Body of pancreas (tissue), 4 donors: ENCODE measurements around the gene TPST2. TPM values are rescaled to one million over a fixed set of nuclear protein-coding genes. Genes with fewer than 3 reads are reported as not detected.

Experiments used
- ATAC-seq: fragments of 150-250 bp; one replicate; pipeline ENCODE4 v1.9.1; 2016
- DNase-seq, 4 donors: peaks; one replicate each; pipeline ENCODE4 v3.0.0-alpha.2; 2019
- H3K27ac ChIP-seq, 4 donors: fragments of 200-600 bp; sonication (generic); 1 replicate in 3 of 4; 2 replicates in 1 of 4; pipeline versions ENCODE4 v1.5.1 to v1.6.1; 2016 to 2019; ENCODE audit warnings: mild to moderate bottlenecking in 1 of 4, mixed read lengths in 1 of 4, moderate library complexity in 1 of 4
- H3K27me3 ChIP-seq, 2 donors: fragments of 200-600 bp; sonication (generic); one replicate each; pipeline ENCODE4 v1.6.0; 2016; ENCODE audit warnings: mild to moderate bottlenecking in 1 of 2
- H3K36me3 ChIP-seq, 2 donors: fragments of 200-600 bp; sonication (generic); replicated peaks in 1 of 2; 2 replicates each; pipeline ENCODE4 v1.5.1; 2016; ENCODE audit warnings: low read depth in 2 of 2; ENCODE audit not compliant: insufficient read depth in 1 of 2
- H3K4me1 ChIP-seq: fragments of 200-600 bp; sonication (generic); one replicate; pipeline ENCODE4 v1.6.0; 2016
- H3K4me3 ChIP-seq, 2 donors: fragments of 200-600 bp; sonication (generic); 1 replicate in 1 of 2; 2 replicates in 1 of 2; pipeline ENCODE4 v1.5.1; 2016 to 2019
- H3K9me3 ChIP-seq, 3 donors: fragments of 200-600 bp; sonication (generic); 1 replicate in 2 of 3; 2 replicates in 1 of 3; pipeline ENCODE4 v1.5.1; 2016
- POLR2A ChIP-seq, 3 donors: fragments of 450-650 bp; IDR thresholded peaks; one replicate each; pipeline ENCODE4 v1.6.1; 2016; ENCODE audit warnings: antibody characterized with exemption in 3 of 3, mild to moderate bottlenecking in 2 of 3
- WGBS, 2 donors: methylation state at CpG; one replicate each; pipeline ENCODE4 v1.1.5; 2017; 5-methylcytosine and 5-hydroxymethylcytosine counted together
- intact Hi-C: fragments of 100-400 bp; cut with DNase I; formaldehyde crosslinking; loops from one replicate; pipeline ENCODE4 v1.15.1; 2023
- total RNA-seq, 2 donors: library from RNA; depleted of rRNA; stranded (reverse); fragments of >200 nt; gene quantifications; one replicate each; pipeline ENCODE4 v1.1.0, GENCODE V29; 2016
- TF ChIP-seq, protein P1 (sequence below), 7 experiments: fragments of 450-650 bp in 4 of 7; fragments of 200-600 bp in 3 of 7; sonication (generic) in 3 of 7; IDR thresholded peaks; one replicate each; pipeline ENCODE4 v1.5.1; 2016 to 2019; ENCODE audit warnings: antibody characterized with exemption in 7 of 7

Gene TPST2
- total RNA-seq, 2 donors from 2014 or later = 547 to 586 TPM

DNA sequence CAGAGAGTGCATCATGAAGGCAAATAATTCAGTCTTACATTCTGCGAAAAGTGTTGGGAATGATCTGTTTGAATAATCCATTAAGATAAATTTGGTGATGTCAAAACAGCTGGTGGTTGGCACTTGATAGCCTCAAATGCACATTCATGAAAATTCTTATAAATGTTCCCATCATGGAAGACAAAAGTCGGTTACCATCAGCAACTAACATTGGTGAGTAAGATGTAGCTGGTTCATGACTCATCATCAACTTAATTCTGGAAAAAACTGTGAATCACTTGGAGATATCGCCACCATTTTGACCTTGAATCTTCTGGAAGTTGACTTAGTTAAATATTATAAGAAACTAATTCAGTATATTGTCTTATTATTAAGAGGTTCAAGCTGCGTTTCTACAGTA is 16.7 kb upstream of the TPST2 start:
- no peaks in the 10 kb centered on the region for H3K36me3 ChIP-seq
- H3K9me3 ChIP-seq = no peaks in the 10 kb centered on the region
- WGBS, 2 donors = 73 to 76% methylated on average over 4 of the region's 4 CpGs
- H3K4me3 ChIP-seq = no peak overlapping the region
- H3K27me3 ChIP-seq = no peaks in the 10 kb centered on the region
- H3K27ac ChIP-seq = no peak overlapping the region
- DNase-seq (no peak), ATAC-seq (no peak)
- H3K4me1 ChIP-seq = no peaks in the 10 kb centered on the region
- TF ChIP-seq, protein P1, sequence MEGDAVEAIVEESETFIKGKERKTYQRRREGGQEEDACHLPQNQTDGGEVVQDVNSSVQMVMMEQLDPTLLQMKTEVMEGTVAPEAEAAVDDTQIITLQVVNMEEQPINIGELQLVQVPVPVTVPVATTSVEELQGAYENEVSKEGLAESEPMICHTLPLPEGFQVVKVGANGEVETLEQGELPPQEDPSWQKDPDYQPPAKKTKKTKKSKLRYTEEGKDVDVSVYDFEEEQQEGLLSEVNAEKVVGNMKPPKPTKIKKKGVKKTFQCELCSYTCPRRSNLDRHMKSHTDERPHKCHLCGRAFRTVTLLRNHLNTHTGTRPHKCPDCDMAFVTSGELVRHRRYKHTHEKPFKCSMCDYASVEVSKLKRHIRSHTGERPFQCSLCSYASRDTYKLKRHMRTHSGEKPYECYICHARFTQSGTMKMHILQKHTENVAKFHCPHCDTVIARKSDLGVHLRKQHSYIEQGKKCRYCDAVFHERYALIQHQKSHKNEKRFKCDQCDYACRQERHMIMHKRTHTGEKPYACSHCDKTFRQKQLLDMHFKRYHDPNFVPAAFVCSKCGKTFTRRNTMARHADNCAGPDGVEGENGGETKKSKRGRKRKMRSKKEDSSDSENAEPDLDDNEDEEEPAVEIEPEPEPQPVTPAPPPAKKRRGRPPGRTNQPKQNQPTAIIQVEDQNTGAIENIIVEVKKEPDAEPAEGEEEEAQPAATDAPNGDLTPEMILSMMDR (IDR thresholded peaks at IDR 0.05) = no peak
- TF ChIP-seq POLR2A (IDR thresholded peaks at IDR 0.05) = no peak
- intact Hi-C loops = no loop called here

DNA sequence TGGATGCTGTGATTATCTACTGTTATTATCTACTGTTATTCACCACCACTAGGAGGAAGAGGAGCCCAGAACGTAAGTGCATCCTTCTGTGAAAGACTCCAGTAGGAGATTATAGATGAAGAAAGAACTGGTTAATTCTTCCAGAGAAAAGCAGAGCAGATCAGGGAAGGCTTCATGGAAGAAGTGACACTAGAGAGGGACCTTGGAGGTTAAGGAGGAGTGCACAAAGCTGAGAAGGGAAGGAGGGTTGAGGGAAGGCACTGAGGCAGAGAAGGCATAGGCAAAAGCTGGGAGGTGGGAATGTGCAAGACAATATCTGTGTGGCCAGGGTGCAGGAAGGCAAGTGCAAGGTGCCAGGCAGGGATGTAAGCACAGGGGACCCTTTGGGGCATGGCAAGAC is 14.4 kb upstream of the TPST2 start:
- intact Hi-C loops = no loop called here
- no peaks in the 10 kb centered on the region for H3K36me3 ChIP-seq
- no peak for TF ChIP-seq POLR2A (IDR thresholded peaks at IDR 0.05)
- TF ChIP-seq, protein P1 (IDR thresholded peaks at IDR 0.05) = no peak
- no peak overlapping the region for H3K27ac ChIP-seq
- no peaks in the 10 kb centered on the region for H3K9me3 ChIP-seq
- no peak for DNase-seq
- WGBS, 2 donors = 83 to 96% methylated on average over 1 of the region's 1 CpG
- H3K4me3 ChIP-seq = no peak overlapping the region
- ATAC-seq = no peak
- H3K4me1 ChIP-seq = no peaks in the 10 kb centered on the region
- H3K27me3 ChIP-seq = no peaks in the 10 kb centered on the region

DNA sequence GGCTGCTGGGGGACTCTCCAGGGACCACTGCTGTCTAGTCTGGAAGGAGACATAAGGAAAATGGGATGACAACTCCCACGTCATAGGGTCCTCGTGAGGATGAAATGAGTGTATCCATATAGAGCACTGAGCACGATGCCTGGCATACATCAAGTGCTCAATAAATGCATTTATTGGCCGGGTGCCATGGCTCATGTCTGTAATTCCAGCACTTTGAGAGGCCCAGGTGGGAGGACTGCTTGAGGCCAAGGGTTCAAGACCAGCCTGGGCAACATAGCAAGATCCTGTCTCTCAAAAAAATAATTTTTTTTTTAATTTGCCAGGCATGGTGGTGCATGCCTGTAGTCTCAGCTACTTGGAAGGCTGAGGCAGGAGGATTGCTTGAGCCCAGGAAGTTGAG is 12.2 kb upstream of the TPST2 start:
- Histone ChIP-seq H3K9me3 (no peaks in the 10 kb centered on the region), H3K27ac (no peak overlapping the region), H3K4me1 (peaks cover 8% of the 10 kb centered on the region), H3K4me3 (no peak overlapping the region), H3K36me3 (no peaks in the 10 kb centered on the region), H3K27me3 (no peaks in the 10 kb centered on the region)
- DNase-seq (no peak), ATAC-seq (no peak)
- intact Hi-C loops = no loop called here
- WGBS, 2 donors = 69 to 81% methylated on average over 4 of the region's 4 CpGs
- TF ChIP-seq, protein P1 (IDR thresholded peaks at IDR 0.05) = no peak

DNA sequence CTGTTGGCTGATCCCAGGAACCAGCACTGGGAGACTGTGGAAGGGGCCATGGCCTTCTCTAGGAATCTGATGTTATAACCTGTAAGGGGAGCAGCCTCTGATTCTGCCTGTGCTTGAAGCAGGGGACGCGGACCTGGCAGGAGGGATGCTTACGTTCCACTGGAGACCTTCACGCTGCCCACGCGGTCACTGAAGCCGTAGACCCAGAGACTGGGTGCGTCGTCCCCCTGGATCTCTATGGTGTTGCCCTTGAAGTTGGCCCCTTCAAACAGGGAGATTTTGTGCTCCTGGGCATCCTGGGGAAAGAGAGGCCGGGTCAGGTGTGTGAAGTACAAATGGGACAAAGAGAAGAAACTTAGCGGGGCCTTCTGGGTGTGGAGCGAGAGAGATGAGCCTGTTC is 11.8 kb upstream of the TPST2 start:
- intact Hi-C loops = no loop called here
- Histone ChIP-seq H3K4me1 (peaks cover 8% of the 10 kb centered on the region), H3K27me3 (no peaks in the 10 kb centered on the region), H3K27ac (no peak overlapping the region), H3K4me3 (no peak overlapping the region), H3K9me3 (no peaks in the 10 kb centered on the region), H3K36me3 (no peaks in the 10 kb centered on the region)
- TF ChIP-seq POLR2A (IDR thresholded peaks at IDR 0.05) = no peak
- TF ChIP-seq, protein P1 (IDR thresholded peaks at IDR 0.05) = no peak
- 86% methylated on average over 12 of the region's 12 CpGs for WGBS, 2 donors
- no peak for DNase-seq
- no peak for ATAC-seq

DNA sequence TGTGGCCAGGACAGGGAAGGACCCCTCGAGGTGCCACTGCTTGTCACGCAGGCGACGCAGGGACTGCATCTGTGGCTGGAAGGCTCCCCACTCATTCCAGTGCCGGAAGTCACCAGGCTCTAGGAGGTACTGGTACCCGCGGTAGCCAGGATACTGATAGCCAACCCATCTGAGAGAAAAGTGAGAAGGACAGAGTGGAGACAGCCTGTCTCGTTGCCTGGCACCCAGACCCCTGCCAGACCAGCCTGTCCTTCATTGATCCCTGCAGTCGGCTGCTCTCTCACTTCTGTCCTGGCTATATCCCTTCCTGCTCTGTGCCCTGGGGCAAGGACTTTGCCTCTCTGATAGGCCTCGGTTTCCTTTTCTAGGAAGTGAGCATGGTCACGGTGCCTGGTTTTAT is 9.6 kb upstream of the TPST2 start:
- Histone ChIP-seq H3K36me3 (no peaks in the 10 kb centered on the region), H3K9me3 (no peaks in the 10 kb centered on the region), H3K4me3 (no peak overlapping the region), H3K27ac (no peak overlapping the region), H3K27me3 (no peaks in the 10 kb centered on the region), H3K4me1 (peaks cover 8% of the 10 kb centered on the region)
- ATAC-seq (no peak), DNase-seq (no peak)
- WGBS, 2 donors = 80 to 81% methylated on average over 8 to 11 of the region's 11 CpGs
- intact Hi-C loops = no loop called here
- TF ChIP-seq, protein P1 (IDR thresholded peaks at IDR 0.05) = no peak
- TF ChIP-seq POLR2A (IDR thresholded peaks at IDR 0.05) = no peak
